ENCODE results near the gene NUP133.

Gene NUP133

DNA sequence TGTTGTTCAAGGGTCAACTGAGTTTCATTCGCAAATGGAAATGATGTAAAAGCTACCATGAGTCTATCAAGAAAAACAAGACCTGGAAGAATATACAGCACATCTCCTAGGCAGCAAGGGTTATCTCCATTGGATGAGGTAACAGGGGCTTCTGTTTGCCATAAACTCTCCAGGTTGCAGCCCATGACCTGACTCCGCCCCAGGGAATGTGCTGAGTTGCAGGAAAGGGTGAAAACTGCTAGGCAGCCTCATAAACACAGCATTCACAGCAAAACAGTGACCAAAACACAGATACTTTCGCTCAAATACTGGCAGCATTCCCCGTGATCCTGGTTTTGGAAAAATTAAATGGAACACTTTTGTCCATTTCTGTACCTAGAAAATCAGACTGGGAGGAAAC is 54.1 kb downstream of the NUP133 start:
- in situ Hi-C loops (cut with MboI; ENCODE audit: low sequenced_read_pairs): no loop called here

DNA sequence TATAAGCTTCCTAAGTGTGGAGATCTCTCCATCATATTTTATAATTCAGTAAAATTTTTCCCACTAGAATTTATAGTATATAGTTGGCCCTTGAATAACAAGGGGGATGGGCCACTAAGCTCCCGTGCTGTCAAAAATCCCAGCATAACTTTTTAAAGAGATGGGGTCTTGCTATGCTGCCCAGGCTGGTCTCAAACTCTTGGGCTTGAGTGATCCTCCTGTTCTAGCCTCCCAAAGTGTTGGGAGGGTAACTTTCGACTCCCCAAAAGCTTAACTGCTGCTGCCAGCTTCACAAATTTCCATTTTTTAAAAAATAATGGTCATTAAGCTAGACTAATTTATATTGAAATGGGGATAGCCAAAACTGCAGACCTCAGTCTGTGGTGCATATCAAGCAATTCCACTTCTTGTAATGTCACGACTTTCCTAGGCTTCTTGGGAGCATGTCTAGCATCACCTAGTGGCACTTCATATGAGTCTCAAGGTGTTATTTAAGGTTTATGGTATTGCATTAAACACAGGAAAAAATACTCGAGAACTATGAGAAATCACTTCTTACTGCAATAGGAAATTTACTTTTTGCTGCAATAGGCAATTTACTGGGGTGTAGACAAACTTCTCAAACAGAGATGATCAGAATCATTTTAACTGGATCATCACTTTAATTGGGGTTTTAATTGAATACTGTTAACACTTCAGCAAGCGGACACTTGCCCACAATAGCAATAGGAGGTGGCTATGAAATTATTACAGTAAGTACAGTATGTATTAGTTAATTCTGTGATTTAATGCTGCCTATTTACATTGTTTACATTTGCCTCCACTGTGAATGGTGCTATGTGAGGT is 55.0 kb downstream of the NUP133 start:
- in situ Hi-C loops (cut with MboI; ENCODE audit: low sequenced_read_pairs): no loop called here

DNA sequence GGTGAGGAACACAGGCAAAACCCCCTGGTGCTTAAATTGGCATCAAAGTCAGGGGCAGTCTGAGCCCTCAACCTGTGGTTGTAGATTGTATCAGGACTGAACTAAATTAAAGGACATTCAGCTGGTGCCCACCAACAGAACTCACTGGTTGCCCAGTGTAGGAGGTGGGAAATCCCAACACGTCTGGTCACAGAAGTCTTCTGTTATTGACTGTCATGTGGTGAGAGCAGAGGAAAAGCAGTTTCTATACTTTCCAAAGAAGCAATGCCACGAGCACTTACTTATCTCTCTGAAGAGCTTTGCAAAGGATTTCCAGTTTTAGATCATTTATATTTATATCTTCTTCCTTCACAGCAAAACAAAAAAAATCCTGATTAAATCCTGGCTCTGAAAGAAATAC is 59.3 kb downstream of the NUP133 start:
- in situ Hi-C loops (cut with MboI; ENCODE audit: low sequenced_read_pairs): no loop called here

DNA sequence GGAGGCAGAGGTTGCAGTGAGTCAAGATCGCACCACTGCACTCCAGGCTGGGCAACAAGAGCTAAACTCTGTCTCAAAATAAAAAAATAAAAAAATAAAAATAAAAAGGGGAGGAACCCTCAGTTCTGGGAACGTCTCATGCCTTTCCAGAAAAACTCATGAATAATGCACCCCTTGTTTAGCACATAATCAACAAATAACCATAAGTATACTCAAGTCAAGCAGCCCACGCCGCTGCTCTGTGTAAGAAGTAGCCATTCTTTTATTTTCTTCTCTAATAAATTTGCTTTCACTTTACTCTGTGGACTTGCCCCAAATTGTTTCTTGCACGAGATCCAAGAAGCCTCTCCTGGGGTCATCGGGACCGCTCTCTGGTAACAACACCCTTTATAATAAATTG is 59.8 kb downstream of the NUP133 start:
- in situ Hi-C loops (cut with MboI; ENCODE audit: low sequenced_read_pairs): no loop called here

DNA sequence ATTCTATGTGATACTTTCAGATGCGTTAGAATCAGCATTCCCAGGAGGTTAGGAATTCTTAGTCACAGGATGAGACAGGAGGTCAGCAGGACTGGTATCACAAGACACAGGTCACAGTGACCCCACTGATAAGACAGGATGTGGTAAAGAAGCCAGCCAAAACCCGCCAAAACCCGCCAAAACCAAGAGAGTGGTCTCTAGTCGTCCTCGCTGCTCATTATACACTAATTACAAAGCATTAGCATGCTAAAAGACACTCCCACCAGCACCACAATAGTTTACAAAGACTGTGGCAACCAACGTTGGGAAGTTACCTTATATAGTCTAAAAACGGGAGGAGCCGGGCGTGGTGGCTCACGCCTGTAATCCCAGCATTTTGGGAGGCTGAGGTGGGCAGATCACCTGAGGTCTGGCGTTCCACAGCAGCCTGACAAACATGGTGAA is 60.3 kb downstream of the NUP133 start:
- in situ Hi-C loops (cut with MboI; ENCODE audit: low sequenced_read_pairs): no loop called here

DNA sequence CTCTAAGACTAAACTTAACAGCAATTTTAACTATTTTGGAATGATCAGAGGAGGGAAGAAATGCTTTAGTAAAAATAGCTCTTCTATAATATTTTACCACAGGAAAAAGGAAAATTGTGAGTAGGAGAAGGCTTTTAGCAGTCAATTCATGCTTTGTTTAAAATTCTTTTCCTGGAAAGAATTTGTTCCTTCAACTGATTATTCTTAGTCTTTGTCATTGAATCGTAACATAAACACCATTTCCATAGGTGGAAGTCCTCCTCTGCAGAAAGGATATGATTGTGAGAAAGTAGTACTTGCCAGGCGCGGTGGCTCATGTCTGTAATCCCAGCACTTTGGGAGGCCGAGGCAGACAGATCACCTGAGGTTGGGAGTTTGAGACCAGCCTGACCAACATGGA is 62.3 kb downstream of the NUP133 start:
- in situ Hi-C loops (cut with MboI; ENCODE audit: low sequenced_read_pairs): no loop called here

DNA sequence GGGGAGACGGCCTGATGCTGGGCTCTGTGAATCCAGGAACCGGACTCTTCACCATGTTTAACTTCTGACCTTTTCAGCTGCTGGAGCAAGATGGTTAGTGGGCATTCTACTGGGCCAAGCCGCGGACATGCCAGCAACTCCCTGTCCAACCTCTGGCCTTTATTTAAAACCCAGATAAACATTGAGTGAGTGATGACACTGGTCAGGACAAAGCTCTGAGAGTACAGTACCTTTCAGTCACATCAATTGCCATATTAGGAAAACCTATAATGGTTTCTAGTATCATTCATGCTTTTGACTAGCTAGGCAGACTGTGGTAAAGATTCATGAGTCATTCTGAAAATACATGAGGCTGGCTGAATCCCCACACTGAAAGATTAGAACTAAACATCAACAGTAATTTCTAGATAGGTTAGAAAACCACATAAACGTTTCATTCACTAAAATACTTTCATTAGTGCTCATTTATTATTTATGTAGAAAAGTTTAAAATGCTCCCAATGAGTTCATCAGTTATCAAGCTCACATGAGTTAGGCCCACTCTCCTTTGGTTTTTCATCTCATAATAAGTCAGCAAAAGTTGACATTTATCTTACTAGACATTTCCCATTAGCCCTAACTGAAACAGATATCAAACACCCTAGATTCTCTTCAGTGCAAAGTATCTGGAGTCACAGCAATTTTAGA is 67.1 kb downstream of the NUP133 start:
- in situ Hi-C loops (cut with MboI; ENCODE audit: low sequenced_read_pairs): no loop called here

DNA sequence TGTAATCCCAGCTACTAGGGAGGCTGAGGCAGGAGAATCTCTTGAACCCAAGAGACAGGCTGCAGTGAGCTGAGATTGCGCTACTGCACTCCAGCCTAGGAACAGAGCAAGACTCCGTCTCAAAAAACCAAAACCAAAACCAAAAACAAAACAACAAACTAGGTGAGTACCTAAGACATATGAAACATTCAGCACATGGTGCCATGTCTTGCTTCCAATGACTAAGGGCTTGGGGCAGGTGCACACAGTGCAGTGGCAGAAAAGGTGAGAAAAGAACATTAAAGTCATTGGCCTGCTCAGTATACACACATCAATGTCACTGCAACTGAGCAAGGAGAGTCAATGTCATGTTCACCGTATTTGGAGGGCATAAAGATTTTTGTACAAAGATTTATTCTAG is 70.1 kb downstream of the NUP133 start:
- in situ Hi-C loops (cut with MboI; ENCODE audit: low sequenced_read_pairs): loop anchor here (10.0 kb wide), 1 partner anchor 63 kb away; no protein-coding TSS in a partner anchor

DNA sequence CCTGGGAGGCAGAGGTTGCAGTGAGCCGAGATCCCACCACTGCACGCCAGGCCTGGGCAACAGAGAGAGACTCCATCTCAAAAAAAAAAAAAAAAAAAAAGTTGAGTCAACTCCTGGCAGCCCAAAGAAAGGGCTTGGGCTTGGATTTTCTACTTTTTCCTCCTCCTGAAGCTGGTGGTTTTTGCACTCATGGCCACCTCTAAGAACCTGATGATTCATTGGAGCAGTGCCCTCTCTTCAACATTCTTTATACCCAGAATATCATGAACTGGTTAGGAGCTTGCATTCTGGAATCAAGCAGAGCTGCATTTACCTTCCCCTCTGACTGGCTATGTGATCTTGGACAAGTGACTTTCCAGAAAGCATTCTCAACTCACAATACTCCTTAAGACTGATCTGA is 70.7 kb downstream of the NUP133 start:
- in situ Hi-C loops (cut with MboI; ENCODE audit: low sequenced_read_pairs): loop anchor here (10.0 kb wide), 1 partner anchor 63 kb away; no protein-coding TSS in a partner anchor

DNA sequence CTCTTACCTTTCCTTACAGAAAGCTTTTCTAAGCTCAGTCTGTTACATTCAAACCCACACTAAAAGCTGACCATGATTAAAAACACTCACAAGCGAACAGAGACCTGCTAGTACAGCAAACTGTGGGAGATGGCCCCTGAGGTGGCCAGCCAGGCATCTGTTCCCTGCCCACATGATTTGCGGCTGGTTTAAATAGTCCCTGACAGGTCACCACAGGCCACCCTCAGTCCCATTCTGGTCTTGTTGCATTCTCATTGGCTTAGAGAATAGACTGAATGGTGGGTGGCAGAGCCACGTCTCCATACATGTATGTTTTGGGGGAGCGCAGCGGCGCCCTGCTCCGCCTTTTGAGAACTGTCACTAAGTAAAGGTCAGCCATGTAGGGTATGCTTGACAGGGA is 71.9 kb downstream of the NUP133 start:
- in situ Hi-C loops (cut with MboI; ENCODE audit: low sequenced_read_pairs): loop anchor here (10.0 kb wide), 1 partner anchor 61 kb away; no protein-coding TSS in a partner anchor

DNA sequence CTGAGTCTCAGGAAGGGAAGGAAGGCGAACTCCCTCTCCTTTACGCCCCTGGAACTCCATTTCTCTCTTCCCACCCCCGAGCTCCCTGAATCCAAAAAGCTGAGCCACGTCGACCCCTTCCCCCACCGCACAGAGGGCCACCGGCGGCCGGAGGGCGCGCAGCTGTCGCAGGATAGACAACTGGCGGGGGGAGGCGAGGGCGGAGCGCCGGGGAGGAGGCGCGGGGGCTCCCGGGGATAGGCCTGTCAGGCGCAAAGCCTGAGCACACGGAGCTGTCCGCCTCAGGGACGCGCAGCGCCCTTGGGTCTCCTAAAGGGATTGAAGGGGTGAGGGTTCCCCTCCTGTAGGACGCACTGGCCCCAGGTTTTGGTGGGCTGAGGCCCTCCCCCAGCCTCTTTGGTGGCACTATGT is 73.5 kb downstream of the NUP133 start:
- in situ Hi-C loops (cut with MboI; ENCODE audit: low sequenced_read_pairs): loop anchor here (10.0 kb wide), 1 partner anchor 60 kb away; no protein-coding TSS in a partner anchor

DNA sequence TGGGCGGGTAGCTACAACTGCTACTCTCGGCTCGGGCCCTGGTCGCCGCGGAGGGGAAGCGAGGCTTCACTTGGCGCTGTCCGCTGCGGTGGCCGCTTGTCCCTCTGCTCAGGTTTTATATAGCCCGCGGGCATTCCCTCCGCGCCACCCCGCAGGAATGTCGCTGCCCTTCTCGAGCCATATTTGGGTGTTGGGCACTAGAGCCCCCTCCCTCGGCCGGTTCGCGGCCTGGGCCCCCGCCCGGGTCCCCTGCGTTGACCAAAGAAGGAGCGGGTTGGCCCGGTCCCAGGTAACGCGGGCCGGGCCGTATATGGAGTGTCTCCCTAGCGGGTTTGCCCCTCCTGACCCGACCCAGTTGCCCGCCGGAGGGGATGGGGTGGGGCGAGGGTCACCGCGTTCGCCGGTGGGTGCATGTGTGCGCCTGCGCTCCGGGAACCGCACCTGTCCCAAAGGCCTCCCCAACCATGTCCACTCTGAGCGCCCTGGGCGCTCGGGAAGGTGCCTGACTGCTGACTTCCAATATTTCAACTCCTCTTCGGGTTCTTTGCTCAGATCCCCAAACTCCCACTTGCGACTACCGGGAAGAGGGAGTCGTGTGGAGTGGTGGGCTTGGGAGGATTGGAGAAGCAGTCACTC is 74.0 kb downstream of the NUP133 start, which contains the start of gene ACTA1:
Gene ACTA1 (minus strand): TSS at position 90 of the 636 bp plus-strand sequence. CDS start 979 bp downstream, outside the sequence.
- in situ Hi-C loops (cut with MboI; ENCODE audit: low sequenced_read_pairs): loop anchor here (10.0 kb wide), 1 partner anchor 59 kb away; no protein-coding TSS in a partner anchor

DNA sequence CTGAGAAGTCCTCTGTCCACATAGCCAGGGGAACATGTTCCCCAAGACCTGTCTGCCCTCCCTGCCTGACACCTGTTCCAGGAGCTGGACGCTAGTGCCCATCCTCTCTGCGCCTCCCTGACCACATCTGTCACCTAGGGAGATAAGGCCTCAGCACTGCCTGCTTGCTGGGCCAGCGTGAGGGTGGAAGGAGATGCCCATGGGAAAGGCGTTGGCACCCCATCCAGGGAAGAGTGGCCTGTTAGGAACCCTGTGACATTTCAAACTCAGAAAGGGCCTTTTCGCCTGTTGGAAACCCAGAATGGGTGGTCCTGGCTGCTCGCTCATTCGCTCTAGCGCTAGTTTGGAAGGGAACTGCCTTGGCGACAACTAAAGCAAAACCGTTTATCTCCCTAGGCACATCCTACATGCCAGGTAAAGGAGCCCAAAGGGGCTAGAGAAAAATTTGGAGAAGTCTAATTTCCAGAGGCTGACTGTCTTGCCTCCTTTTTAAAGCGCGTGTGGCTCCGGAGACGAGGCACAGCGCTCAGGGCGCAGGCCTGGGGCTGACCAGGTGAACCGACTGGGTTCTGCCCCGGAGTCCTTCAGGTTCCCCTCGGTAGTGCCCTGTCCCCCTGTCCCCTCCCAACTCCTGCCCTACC is 74.7 kb downstream of the NUP133 start:
- in situ Hi-C loops (cut with MboI; ENCODE audit: low sequenced_read_pairs): loop anchor here (10.0 kb wide), 1 partner anchor 59 kb away; no protein-coding TSS in a partner anchor

DNA sequence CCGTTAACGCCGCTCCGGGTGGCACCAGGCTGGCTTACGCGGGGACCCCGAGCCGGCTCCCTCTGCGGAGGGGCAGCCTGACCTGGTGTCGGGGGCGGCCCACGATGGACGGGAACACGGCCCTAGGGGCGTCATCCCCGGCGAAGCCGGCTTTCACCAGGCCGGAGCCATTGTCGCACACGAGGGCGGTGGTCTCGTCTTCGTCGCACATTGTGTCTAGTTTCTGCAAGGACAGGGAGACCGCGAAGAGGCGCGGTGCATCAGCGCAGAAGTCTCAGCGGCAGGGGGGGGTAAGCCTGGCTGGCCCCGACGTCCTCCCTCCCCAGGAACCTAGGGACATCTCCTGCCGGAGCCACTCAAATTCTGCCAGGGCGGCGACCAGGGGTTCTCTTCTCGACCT is 75.2 kb downstream of the NUP133 start:
- in situ Hi-C loops (cut with MboI; ENCODE audit: low sequenced_read_pairs): loop anchor here (10.0 kb wide), 1 partner anchor 58 kb away; no protein-coding TSS in a partner anchor

DNA sequence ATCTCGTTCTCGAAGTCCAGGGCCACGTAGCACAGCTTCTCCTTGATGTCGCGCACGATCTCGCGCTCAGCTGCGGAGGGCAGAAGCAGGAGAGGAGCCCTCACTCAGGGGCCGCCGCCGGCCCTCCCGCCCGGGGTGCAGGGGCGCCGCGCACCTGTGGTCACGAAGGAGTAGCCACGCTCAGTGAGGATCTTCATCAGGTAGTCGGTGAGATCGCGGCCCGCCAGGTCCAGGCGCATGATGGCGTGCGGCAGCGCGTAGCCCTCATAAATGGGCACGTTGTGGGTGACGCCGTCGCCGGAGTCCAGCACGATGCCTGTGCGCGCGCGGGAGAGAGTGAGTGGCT is 76.1 kb downstream of the NUP133 start:
- in situ Hi-C loops (cut with MboI; ENCODE audit: low sequenced_read_pairs): loop anchor here (10.0 kb wide), 1 partner anchor 57 kb away; no protein-coding TSS in a partner anchor

DNA sequence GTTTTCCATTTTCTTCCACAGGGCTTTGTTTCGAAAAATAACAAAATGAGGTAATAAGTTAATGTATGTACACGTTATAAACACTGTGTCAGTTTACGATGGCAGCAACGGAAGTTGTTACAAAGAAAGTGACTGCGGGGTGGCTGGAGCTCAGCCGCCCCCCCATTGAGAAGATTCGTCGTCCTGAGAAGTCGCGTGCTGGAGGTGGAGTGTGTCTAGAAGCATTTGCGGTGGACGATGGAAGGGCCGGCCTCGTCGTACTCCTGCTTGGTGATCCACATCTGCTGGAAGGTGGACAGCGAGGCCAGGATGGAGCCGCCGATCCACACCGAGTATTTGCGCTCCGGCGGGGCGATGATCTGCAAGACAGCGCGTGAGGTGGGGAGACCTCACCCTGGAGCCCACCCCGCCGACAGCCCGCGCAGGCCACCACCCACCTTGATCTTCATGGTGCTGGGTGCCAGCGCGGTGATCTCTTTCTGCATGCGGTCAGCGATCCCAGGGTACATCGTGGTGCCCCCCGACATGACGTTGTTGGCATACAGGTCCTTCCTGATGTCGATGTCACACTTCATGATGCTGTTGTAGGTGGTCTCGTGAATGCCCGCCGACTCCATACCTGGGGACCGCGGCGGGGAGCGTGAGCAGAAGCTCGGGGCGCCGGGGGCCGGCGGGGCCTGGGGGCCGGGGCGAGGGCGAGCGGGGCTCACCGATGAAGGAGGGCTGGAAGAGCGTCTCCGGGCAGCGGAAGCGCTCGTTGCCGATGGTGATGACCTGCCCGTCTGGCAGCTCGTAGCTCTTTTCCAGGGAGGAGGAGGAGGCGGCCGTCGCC is 76.6 kb downstream of the NUP133 start:
- in situ Hi-C loops (cut with MboI; ENCODE audit: low sequenced_read_pairs): loop anchor here (10.0 kb wide), 1 partner anchor 57 kb away; no protein-coding TSS in a partner anchor

DNA sequence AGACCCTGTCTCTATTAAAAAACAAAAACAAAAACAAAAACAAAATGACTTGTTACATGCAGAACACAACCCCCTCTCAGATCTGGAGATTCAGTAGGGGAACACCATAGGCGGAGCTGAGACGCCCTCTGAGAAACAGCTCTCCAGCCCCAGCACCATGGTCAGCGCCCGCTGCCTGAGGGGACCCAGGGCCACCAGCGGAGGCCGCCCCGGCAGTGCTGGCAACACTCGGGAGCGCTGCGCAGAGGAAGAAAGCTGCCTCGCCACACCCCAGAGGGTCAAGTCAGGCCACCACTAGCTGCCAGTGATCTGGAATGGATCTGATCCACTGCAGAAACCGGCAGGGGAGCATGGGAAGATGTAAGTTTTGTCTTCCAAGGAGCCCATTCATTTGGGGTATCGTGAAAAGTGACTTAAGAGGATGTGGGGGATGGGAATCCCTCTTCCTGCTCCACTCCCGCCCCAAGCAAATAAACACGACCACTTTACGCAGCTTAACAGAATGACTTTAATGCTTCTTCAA is 77.3 kb downstream of the NUP133 start:
- in situ Hi-C loops (cut with MboI; ENCODE audit: low sequenced_read_pairs): loop anchor here (10.0 kb wide), 1 partner anchor 56 kb away; no protein-coding TSS in a partner anchor

DNA sequence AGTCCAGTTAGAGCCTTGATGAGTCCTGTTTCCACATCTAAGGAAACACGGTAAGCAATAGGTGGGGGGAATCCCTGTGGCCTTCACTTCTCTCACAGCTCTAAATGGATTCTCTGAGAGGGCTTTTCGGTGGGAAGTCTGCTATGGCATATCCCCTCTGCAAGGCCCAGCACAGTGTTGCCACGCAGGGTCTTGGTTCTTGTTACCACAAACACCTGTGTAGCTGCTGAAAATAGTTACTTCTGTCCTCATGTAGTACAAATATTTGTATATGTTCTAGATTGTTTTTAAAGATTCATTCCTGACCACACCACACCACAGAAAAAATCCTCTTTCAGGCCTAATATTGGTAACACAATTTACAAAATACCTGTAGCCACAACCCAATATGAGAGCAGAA is 79.9 kb downstream of the NUP133 start:
- in situ Hi-C loops (cut with MboI; ENCODE audit: low sequenced_read_pairs): no loop called here

DNA sequence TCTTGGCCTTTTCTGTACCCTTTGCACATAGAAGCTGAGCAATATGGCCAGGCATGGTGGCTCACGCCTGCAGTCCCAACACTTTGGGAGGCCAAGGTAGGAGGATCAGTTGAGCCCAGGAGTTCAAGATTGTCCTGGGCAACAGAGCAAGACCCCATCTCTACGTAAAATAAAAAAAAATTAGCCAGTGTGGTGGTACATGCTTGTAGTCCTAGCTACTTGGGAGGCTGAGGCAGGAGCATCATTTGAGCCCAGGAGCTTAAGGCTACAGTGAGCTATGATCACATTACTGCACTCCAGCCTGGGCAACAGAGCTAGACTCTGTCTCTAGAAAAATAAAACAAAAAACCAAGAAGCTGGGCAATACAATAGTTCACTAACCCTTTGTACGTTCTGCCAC is 80.6 kb downstream of the NUP133 start:
- in situ Hi-C loops (cut with MboI; ENCODE audit: low sequenced_read_pairs): no loop called here
